Measurements from ENCODE around the gene HEATR9. TPM values are rescaled to one million over a fixed set of nuclear protein-coding genes. Genes with fewer than 3 reads are reported as not detected.

The HEATR9 gene
- total RNA-seq, 1 donor from 2014 or later = not detected

DNA sequence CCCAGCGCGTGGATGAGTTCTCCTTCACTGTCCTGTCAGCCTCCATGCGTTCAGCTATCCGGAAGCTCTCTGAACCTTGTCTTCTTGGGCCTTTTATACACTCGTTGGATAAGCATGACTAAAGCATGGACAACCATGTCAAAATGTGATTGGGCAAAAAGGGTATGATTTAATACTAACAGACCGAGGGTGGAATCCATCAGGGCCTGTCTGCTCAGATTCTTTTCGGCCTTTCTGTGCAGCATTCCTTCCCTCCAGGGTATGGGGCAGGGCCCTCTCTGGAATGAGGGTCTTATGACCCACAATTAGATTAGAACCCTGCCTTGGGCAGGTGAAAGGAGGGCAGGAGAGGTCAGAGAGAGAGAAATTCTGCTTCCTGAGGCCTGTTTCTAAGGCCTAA is 25.5 kb upstream of the HEATR9 start:
- DNase-seq (ENCODE audit: low read depth in 2 of 2) = no peak

DNA sequence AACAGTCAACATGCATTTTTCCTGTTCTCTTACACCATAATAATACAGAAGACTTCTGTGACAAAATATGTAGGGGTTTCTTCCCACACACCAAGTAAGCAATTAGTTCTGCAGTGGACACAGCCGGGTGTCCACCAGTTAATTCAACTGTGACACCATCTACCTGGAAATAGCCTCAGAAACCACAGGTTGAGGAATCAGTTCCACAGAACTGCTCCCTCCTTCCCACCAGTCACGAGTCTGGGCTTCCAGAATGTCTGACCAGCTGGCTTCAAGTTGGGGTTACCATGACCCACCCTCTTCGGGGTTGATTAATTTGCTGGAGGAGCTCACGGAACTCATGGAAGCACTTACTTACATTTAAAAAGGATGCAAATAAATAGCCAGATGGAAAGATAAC is 25.1 kb upstream of the HEATR9 start:
- no peak for DNase-seq (ENCODE audit: low read depth in 2 of 2)

GRCh38 chr17:35892091-35893035 is 23.7 kb upstream of the HEATR9 start:
- DNase-seq (ENCODE audit: low read depth in 2 of 2) = peak in 1 of 2 donors; percentile 30

- DNase-seq (ENCODE audit: low read depth in 2 of 2) = no peak
Measured at GRCh38 chr17:35891269-35891668, 22.6 kb upstream of the HEATR9 start.

DNA sequence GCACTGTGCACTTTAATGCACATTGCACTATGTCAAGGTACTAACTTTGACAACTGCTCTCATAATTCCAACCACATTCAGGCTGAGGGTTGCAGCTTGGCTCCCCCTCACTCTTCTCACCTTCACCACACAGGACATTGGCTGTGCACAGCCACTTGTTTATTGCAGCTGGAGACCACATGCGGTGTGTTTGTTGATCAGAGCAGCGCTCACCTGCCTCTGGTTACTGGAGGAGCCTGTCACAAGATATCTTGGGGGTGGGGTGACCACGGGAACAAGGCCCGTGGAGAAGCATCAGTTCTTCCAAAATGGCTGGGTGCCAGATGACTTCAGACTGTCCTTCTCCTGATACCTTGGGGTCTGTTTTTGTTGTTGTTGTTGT is 22.1 kb upstream of the HEATR9 start:
- DNase-seq (ENCODE audit: low read depth in 2 of 2) = no peak

DNA sequence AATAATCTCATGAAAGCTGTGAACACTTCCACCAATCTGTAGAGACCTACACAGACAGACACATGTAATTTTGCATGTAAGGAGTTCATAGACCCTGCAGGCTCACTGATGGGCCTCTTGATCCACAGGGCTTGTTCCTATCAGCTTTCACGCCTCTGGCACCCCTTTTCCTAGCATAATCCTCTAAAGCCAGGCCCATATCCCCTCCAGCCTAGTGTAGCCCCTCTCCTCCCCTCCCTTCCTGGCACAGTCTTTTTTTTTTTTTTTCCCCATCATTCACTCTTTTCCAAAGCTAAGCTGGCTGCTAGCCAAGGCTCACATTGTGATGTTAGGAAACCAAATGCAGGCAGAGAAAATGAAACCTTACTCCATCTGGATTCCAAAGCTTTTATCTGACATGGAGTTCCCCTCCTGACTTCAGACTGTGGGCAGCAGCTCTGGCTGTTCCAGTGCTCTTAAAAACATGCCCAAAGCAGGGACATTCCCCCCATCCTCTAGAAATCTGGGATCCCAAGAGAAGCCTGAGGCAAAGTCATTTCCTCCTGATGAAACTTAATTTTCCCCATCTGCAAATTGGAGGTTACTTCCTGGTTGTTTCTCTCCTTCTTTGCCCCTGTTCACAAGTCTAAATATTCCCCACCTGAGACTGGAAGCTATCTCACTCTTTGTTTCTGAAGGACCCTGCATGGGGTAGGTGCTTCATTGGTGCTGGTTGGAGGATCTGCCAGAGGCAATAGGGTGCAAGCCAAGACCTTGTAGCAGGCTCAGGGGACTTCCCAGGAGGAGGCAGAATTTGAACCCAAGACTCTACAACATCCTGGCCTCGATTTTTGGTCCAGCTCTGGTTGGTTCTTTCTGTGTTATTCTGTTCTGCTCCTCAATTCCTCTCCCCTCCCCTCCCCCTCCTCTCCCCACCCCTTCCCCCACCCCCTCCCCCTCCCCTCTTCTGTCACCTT is 21.4 kb upstream of the HEATR9 start:
- DNase-seq (ENCODE audit: low read depth in 2 of 2) = peak; percentile 70 to 81

GRCh38 chr17:35889241-35889640 is 20.6 kb upstream of the HEATR9 start:
- DNase-seq (ENCODE audit: low read depth in 2 of 2) = no peak

GRCh38 chr17:35879773-35880654 is 11.3 kb upstream of the HEATR9 start, which contains the start of gene CCL5:
TSS of gene CCL5 (minus strand) at chr17:35880360.
- DNase-seq (ENCODE audit: low read depth in 2 of 2) = peak; percentile 73 to 93

DNA sequence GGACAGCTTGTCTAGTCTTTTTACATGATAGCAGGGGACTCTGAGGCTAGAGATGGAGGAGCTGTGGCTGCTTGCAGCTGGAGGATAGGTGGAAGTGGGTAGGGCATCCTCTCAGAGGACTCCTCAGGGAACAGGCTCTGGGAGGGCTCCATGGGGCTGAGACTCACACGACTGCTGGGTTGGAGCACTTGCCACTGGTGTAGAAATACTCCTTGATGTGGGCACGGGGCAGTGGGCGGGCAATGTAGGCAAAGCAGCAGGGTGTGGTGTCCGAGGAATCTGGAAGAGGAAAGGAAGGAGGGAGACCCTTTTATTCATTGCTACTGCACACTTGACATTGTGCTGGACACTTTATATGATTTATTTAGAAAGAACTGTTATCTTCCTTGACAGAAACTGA is 9.7 kb upstream of the HEATR9 start:
- DNase-seq (ENCODE audit: low read depth in 2 of 2) = no peak

DNA sequence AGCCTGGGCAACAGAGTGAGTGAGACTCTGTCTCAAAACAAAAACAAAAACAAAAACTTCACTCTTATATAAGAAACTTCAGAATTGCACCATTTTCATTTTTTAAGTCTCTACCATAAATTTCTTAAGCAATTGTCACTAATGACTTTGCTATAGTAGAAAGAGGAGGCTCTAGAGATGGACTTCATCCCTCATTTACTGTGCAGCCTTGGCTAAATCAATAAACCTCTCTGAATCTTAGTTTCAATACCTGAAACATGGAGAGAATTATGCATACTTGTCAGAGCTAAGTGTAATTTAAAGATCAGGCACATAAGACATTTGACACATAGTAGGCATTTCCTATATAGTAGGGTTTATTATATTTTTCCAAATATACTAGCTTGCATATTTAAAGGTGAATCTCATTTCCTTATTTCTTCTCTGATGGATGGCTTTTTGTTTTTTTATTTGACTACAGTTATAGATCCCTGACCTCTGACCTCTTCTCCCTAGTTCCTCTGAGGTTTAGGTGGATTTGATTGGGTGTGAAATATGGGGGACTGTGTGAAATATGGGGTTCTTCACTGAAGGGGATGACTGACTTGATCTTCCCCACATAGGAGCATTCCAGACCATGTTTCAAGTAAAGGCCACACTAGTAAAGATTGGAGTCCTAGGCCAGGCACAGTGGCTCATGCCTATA is 8.8 kb upstream of the HEATR9 start:
- DNase-seq (ENCODE audit: low read depth in 2 of 2) = no peak

GRCh38 chr17:35876534-35876933 is 7.8 kb upstream of the HEATR9 start:
- no peak for DNase-seq (ENCODE audit: low read depth in 2 of 2)

GRCh38 chr17:35875800-35876139 is 7.1 kb upstream of the HEATR9 start:
- peak in 1 of 2 donors; percentile 13 for DNase-seq (ENCODE audit: low read depth in 2 of 2)

GRCh38 chr17:35875072-35875799 is 6.5 kb upstream of the HEATR9 start:
- peak in 1 of 2 donors; percentile 51 for DNase-seq (ENCODE audit: low read depth in 2 of 2)

GRCh38 chr17:35872196-35872980 is 3.7 kb upstream of the HEATR9 start:
- DNase-seq (ENCODE audit: low read depth in 2 of 2) = no peak

GRCh38 chr17:35870906-35871819 is 2.5 kb upstream of the HEATR9 start:
- DNase-seq (ENCODE audit: low read depth in 2 of 2) = peak in 1 of 2 donors; percentile 22

DNA sequence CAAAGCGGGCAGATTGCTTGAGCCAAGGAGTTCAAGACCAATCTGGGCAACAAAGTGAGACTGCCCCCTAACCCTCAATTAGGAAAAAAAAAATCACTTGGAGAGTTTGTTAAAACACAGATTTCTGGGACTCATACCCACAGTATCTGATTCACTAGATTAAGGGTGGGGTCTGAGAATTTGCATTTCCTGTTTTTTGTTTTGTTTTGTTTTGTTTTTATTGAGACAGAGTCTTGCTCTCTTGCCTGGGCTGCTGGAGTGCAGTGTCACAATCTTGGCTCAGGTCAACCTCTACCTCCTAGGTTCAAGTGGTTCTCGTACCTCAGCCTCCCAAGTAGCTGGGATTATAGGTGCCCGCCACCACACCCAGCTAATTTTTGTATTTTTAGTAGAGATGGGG is 1.1 kb downstream of the HEATR9 start:
- no peak for DNase-seq (ENCODE audit: low read depth in 2 of 2)

DNA sequence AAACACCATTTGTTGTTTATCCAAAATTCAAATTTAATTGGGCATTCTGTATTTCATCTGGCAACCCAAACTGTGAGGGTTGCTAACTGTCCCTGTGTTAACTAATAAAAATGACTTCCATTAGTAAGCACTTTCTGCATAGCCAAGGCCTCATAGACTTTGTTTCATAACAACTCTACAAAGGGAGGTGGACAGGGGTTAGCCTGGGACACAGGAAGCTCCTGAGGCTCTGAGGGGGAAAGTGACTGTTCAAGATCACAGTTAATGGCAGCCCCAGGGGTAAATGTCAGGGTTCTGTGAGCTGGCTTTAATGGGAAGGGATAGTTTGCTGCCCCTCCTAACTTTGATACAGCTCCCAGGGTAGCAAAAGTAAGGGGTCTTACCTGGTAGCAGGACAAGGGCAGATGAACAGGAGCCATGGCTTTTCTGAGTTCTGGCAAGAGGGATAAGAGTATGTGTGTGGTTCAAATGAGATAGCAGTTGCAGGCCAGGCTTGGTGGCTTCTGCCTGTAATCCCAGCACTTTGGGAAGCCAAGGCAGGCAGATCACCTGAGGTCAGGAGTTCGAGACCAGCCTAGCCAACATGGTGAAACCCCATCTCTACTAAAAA is 2.2 kb downstream of the HEATR9 start:
- no peak for DNase-seq (ENCODE audit: low read depth in 2 of 2)

All from dermis microvascular lymphatic vessel endothelial cell (primary cell).